Mammary epithelial cell (primary cell): Measurements from ENCODE around the gene POTEB3.
"Not testable (repeated sequence)": the region's sequence is repeated elsewhere in the genome, so short reads cannot be mapped to it uniquely, and the experiment has no call there.

Source experiments
- EZH2 ChIP-seq: IDR thresholded peaks from 2 replicates; pipeline ENCODE4 v1.6.1; 2012; ENCODE audit warnings: low read length, inconsistent platforms, borderline replicate concordance
- TF ChIP-seq, protein P1 (sequence below), 2 donors: IDR thresholded peaks in 1 of 2; conservative IDR thresholded peaks in 1 of 2; 2 replicates each; pipeline ENCODE4 v1.5.1; 2011 to 2012; ENCODE audit warnings: inconsistent platforms in 2 of 2, low read length in 2 of 2, mild to moderate bottlenecking in 2 of 2, control low read depth in 1 of 2, low read depth in 1 of 2; ENCODE audit not compliant: insufficient read depth in 1 of 2; ENCODE audit errors: extremely low read depth in 1 of 2

DNA sequence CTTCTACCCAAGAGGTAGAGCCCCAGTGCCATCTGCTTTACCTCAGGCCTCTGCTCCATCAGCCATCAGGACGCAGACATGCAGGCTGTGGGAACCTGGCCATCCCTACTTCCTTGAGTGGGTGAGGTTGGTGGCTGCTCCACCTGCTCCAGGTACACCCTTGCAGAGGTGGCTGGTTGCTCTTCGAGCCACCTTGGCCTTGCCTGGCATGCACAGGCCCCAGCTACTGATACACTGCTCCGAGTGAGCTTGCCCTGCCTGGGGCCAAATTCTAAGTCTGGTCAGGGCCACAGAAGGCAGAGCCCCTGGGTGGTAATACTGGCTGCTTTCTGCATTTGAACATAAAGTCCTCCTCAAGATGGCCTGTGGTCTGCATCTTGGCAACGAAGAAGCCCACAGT is 41.2 kb downstream of the POTEB3 start:
- TF ChIP-seq, protein P1, sequence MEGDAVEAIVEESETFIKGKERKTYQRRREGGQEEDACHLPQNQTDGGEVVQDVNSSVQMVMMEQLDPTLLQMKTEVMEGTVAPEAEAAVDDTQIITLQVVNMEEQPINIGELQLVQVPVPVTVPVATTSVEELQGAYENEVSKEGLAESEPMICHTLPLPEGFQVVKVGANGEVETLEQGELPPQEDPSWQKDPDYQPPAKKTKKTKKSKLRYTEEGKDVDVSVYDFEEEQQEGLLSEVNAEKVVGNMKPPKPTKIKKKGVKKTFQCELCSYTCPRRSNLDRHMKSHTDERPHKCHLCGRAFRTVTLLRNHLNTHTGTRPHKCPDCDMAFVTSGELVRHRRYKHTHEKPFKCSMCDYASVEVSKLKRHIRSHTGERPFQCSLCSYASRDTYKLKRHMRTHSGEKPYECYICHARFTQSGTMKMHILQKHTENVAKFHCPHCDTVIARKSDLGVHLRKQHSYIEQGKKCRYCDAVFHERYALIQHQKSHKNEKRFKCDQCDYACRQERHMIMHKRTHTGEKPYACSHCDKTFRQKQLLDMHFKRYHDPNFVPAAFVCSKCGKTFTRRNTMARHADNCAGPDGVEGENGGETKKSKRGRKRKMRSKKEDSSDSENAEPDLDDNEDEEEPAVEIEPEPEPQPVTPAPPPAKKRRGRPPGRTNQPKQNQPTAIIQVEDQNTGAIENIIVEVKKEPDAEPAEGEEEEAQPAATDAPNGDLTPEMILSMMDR (conservative IDR thresholded peaks at IDR 0.05 in 1 of 2, IDR thresholded peaks at IDR 0.05 in 1 of 2; ENCODE audit: extremely low read depth in 1 of 2, insufficient read depth in 1 of 2, low read depth in 1 of 2, low read length in 2 of 2) = not testable (repeated sequence)
- not testable (repeated sequence) for TF ChIP-seq EZH2
